A549 (cell line): ENCODE data around the gene AHI1. TPM values are rescaled to one million over a fixed set of nuclear protein-coding genes. Genes with fewer than 3 reads are reported as not detected.

ENCODE experiments used
- ATAC-seq, 2 experiments: fragments of 200-7000 bp in 1 of 2; fragments of >200 bp in 1 of 2; cut with Nextera tagmentation in 1 of 2; cut with Tn5 transposase in 1 of 2; 3 replicates each; pipeline versions ENCODE4 v1.8.0 to v1.9.1; 2018 to 2020; ENCODE audit warnings: mild to moderate bottlenecking in 1 of 2, moderate library complexity in 1 of 2
- CTCF ChIA-PET: fragments of 300-600 bp; sonication (Branson Sonifier 250); formaldehyde crosslinking; extraction: SDS; loops from one replicate; lab custom pipeline; 2021; ENCODE audit warnings: antibody characterized with exemption, inconsistent platforms; lab: Yijun Ruan, JAX
- POLR2A ChIA-PET: fragments of 350-600 bp; formaldehyde crosslinking; extraction: SDS; loops from one replicate; lab custom pipeline; 2021; ENCODE audit warnings: antibody characterized with exemption, inconsistent platforms; lab: Yijun Ruan, JAX
- DNase-seq, 2 experiments: peaks; one replicate each; pipeline versions ENCODE4 v3.0.0 to v3.0.0-alpha.2; 2011 to 2016; ENCODE audit warnings: low read depth in 1 of 2, low spot score in 1 of 2
- FAIRE-seq: peaks from 2 replicates; lab custom pipeline; 2011; peaks lifted over from hg19 to GRCh38; lab: Jason Lieb, UNC
- H3K27ac ChIP-seq, 2 experiments: fragments of >200 bp; sonication (Bioruptor Twin); formaldehyde crosslinking; 3 replicates each; pipeline ENCODE4 v1.5.1; 2016 to 2017
- H3K4me1 ChIP-seq: fragments of >200 bp; sonication (Bioruptor Twin); formaldehyde crosslinking; 3 replicates; pipeline ENCODE4 v1.6.1; 2016
- H3K4me2 ChIP-seq: fragments of >200 bp; sonication (Bioruptor Twin); formaldehyde crosslinking; 3 replicates; pipeline ENCODE4 v1.6.1; 2016
- H3K4me3 ChIP-seq: fragments of >200 bp; sonication (Bioruptor Twin); formaldehyde crosslinking; 3 replicates; pipeline ENCODE4 v1.5.1; 2016
- H3K9me3 ChIP-seq: fragments of >200 bp; sonication (Bioruptor Twin); formaldehyde crosslinking; 3 replicates; pipeline ENCODE4 v1.6.1; 2016
- ATOH8 ChIP-seq: fragments of 250-450 bp; sonication (Bioruptor Pico); IDR thresholded peaks from 2 replicates; pipeline ENCODE4 v1.5.0; 2020; ENCODE audit warnings: low read depth, mild to moderate bottlenecking, moderate library complexity
- CBX2 ChIP-seq: fragments of 200-600 bp; sonication (generic); IDR thresholded peaks from 2 replicates; pipeline ENCODE4 v1.6.1; 2016; ENCODE audit warnings: low read depth, mild to moderate bottlenecking, borderline replicate concordance
- CBX8 ChIP-seq: fragments of 200-600 bp; sonication (generic); IDR thresholded peaks from 2 replicates; pipeline ENCODE4 v1.6.1; 2016
- CHD4 ChIP-seq: fragments of 200-600 bp; sonication (generic); IDR thresholded peaks from 2 replicates; pipeline ENCODE4 v1.6.1; 2016; ENCODE audit warnings: antibody characterized with exemption, mild to moderate bottlenecking, borderline replicate concordance
- EHMT2 ChIP-seq: fragments of 200-600 bp; sonication (generic); IDR thresholded peaks from 2 replicates; pipeline ENCODE4 v1.6.1; 2016; ENCODE audit warnings: antibody characterized with exemption, low read depth, mild to moderate bottlenecking, moderate library complexity
- ELK1 ChIP-seq: fragments of 150-350 bp; IDR thresholded peaks from 2 replicates; pipeline ENCODE4 v1.6.1; 2014; ENCODE audit warnings: low read depth, mild to moderate bottlenecking, low read length
- EP300 ChIP-seq, 2 experiments: fragments of >200 bp; sonication (Bioruptor Twin); formaldehyde crosslinking; IDR thresholded peaks; 2 replicates in 1 of 2; 3 replicates in 1 of 2; pipeline ENCODE4 v1.6.1; 2016 to 2017
- ESRRA ChIP-seq: fragments of 150-350 bp; IDR thresholded peaks from 2 replicates; pipeline ENCODE4 v1.6.1; 2014; ENCODE audit warnings: mild to moderate bottlenecking, low read length, borderline replicate concordance
- FOSB ChIP-seq: fragments of 250-450 bp; sonication (Bioruptor Pico); IDR thresholded peaks from 2 replicates; pipeline ENCODE4 v1.5.0; 2020; ENCODE audit warnings: mild to moderate bottlenecking, moderate library complexity
- FOSL2 ChIP-seq, 2 experiments: fragments of 450-650 bp in 1 of 2; fragments of >200 bp in 1 of 2; sonication (Bioruptor Twin) in 1 of 2; formaldehyde crosslinking; IDR thresholded peaks; 2 replicates each; pipeline versions ENCODE4 v1.5.0 to v1.6.1; 2016 to 2020; ENCODE audit warnings: mild to moderate bottlenecking in 1 of 2, moderate library complexity in 1 of 2
- FOXS1 ChIP-seq: fragments of 250-450 bp; sonication (Bioruptor Pico); IDR thresholded peaks from 2 replicates; pipeline ENCODE4 v1.5.0; 2020; ENCODE audit warnings: mild to moderate bottlenecking, moderate library complexity
- HES2 ChIP-seq: fragments of >200 bp; sonication (Bioruptor Twin); formaldehyde crosslinking; IDR thresholded peaks from 2 replicates; pipeline ENCODE4 v1.6.1; 2016
- HMGXB4 ChIP-seq: fragments of 250-450 bp; sonication (Bioruptor Pico); IDR thresholded peaks from 2 replicates; pipeline ENCODE4 v1.5.0; 2021; ENCODE audit warnings: mild to moderate bottlenecking, moderate library complexity, borderline replicate concordance
- HOXA7 ChIP-seq: fragments of 250-450 bp; sonication (Bioruptor Pico); IDR thresholded peaks from 2 replicates; pipeline ENCODE4 v1.5.0; 2020; ENCODE audit warnings: mild to moderate bottlenecking, moderate library complexity
- HOXB13 ChIP-seq: fragments of 250-450 bp; sonication (Bioruptor Pico); IDR thresholded peaks from 2 replicates; pipeline ENCODE4 v1.5.0; 2020; ENCODE audit warnings: low read depth, mild to moderate bottlenecking, moderate library complexity
- MAX ChIP-seq: IDR thresholded peaks from 2 replicates; pipeline ENCODE4 v1.6.1; 2012
- NPAS2 ChIP-seq: fragments of 250-450 bp; sonication (Bioruptor Pico); IDR thresholded peaks from 2 replicates; pipeline ENCODE4 v1.8.0; 2022; ENCODE audit warnings: mild to moderate bottlenecking, moderate library complexity, borderline replicate concordance
- POLR2AphosphoS2 ChIP-seq: conservative IDR thresholded peaks from 2 replicates; pipeline ENCODE4 v1.6.1; 2012; ENCODE audit warnings: low read length, improper control_type of control experiment, inconsistent platforms
- RCOR1 ChIP-seq: fragments of 150-350 bp; IDR thresholded peaks from 2 replicates; pipeline ENCODE4 v1.6.1; 2014; ENCODE audit warnings: antibody characterized with exemption, low read length, low read depth
- REST ChIP-seq: fragments of 200-600 bp; sonication (generic); IDR thresholded peaks from 2 replicates; pipeline ENCODE4 v1.6.1; 2016; ENCODE audit warnings: antibody characterized with exemption, mild to moderate bottlenecking, moderate library complexity
- RFX5 ChIP-seq: fragments of 450-650 bp; IDR thresholded peaks from 2 replicates; pipeline ENCODE4 v1.7.1; 2014; ENCODE audit warnings: antibody characterized with exemption, mild to moderate bottlenecking, moderate library complexity
- RNF2 ChIP-seq: fragments of 200-600 bp; sonication (generic); IDR thresholded peaks from 2 replicates; pipeline ENCODE4 v1.6.1; 2016; ENCODE audit warnings: low read depth, mild to moderate bottlenecking, antibody characterized with exemption, moderate library complexity, borderline replicate concordance
- TP53 ChIP-seq: fragments of 250-450 bp; sonication (Bioruptor Pico); IDR thresholded peaks from 2 replicates; pipeline ENCODE4 v1.5.0; 2021; ENCODE audit warnings: mild to moderate bottlenecking, moderate library complexity
- ZFP36 ChIP-seq: fragments of 450-650 bp; IDR thresholded peaks from 2 replicates; pipeline ENCODE4 v1.6.1; 2014; ENCODE audit warnings: borderline replicate concordance; ENCODE audit not compliant: partially characterized antibody
- ZNF302 ChIP-seq: fragments of 250-450 bp; sonication (Bioruptor Pico); IDR thresholded peaks from 2 replicates; pipeline ENCODE4 v1.9.0; 2021; ENCODE audit warnings: inconsistent platforms, mild to moderate bottlenecking, moderate library complexity
- WGBS: methylation state at CpG from one replicate; pipeline ENCODE4 v1.1.6; 2017; ENCODE audit errors: missing lambda C conversion rate; 5-methylcytosine and 5-hydroxymethylcytosine counted together
- polyA plus RNA-seq, 4 experiments: library from polyadenylated mRNA; depleted of rRNA in 3 of 4; stranded (reverse); fragments of >200 nt; fragmentation: RNase III in 1 of 4; extraction: RNeasy Plus Mini Kit Qiagen cat#74134 plus additional on column Dnase treatment in 1 of 4; gene quantifications; 2 replicates in 3 of 4; 3 replicates in 1 of 4; pipeline ENCODE4 v1.2.3, GENCODE V29; 2011 to 2017

Gene AHI1
- polyA plus RNA-seq, 2 of the 4 experiments (the other 2 are of a cell fraction) = 24.7 to 50.8 TPM

GRCh38 chr6:135269481-135269891, 228.1 kb downstream of the AHI1 start (continued):
- no peak for TF ChIP-seq REST
- TF ChIP-seq HES2 = no peak
- no peak for TF ChIP-seq HOXB13 (CRISPR knock-in tag)
- no peak for TF ChIP-seq CBX8
- no peak for TF ChIP-seq ESRRA

GRCh38 chr6:135268740-135269139, 228.8 kb downstream of the AHI1 start:
- Histone ChIP-seq H3K4me1 (no peaks in the 10 kb centered on the region), H3K9me3 (no peaks in the 10 kb centered on the region), H3K4me2 (no peak overlapping the region), H3K4me3 (no peak overlapping the region), H3K27ac (no peak overlapping the region)
- ATAC-seq = no peak
- ChIA-PET POLR2A (no interaction called here), CTCF (interaction anchor here (2.8 kb wide), 1 partner anchor 12 kb away, joined by 9 read pairs; no protein-coding TSS in a partner anchor)
- WGBS = 94% methylated on average over 3 of the region's 3 CpGs
- FAIRE-seq = no peak
- DNase-seq = no peak
- TF ChIP-seq EP300 (IDR thresholded peaks at IDR 0.05) (no peak), RFX5 (no peak), ZFP36 (no peak), POLR2AphosphoS2 (no peak), TP53 (CRISPR knock-in tag) (no peak)

GRCh38 chr6:135268263-135268662, 229.3 kb downstream of the AHI1 start:
- ATAC-seq (no peak), DNase-seq (no peak), FAIRE-seq (no peak)
- 77% methylated on average over 3 of the region's 3 CpGs for WGBS
- no peaks in the 10 kb centered on the region for H3K9me3 ChIP-seq
- no peak overlapping the region for H3K4me2 ChIP-seq
- POLR2A ChIA-PET = no interaction called here
- H3K4me3 ChIP-seq = no peak overlapping the region
- H3K4me1 ChIP-seq = no peaks in the 10 kb centered on the region
- H3K27ac ChIP-seq = no peak overlapping the region
- CTCF ChIA-PET = interaction anchor here (1.2 to 2.8 kb wide), 3 partner anchors 10 to 19 kb away, joined by 3 to 9 read pairs (median 3); no protein-coding TSS in a partner anchor
- TF ChIP-seq ZNF302 (no peak), ESRRA (no peak), EHMT2 (no peak), EP300 (IDR thresholded peaks at IDR 0.05) (no peak), FOSL2 (IDR thresholded peaks at IDR 0.05) (no peak), FOSL2 (CRISPR knock-in tag; IDR thresholded peaks at IDR 0.05) (no peak), CHD4 (no peak), FOXS1 (CRISPR knock-in tag) (no peak), HMGXB4 (CRISPR knock-in tag) (no peak), RNF2 (no peak), FOSB (CRISPR knock-in tag) (no peak), CBX2 (no peak), RCOR1 (no peak), NPAS2 (CRISPR knock-in tag) (no peak), ATOH8 (CRISPR knock-in tag) (no peak), HOXB13 (CRISPR knock-in tag) (no peak), MAX (no peak), HOXA7 (CRISPR knock-in tag) (no peak), ELK1 (no peak)
